HG02759 (cell line): ENCODE data around the gene FBLN1.
"Not testable (repeated sequence)": the region's sequence is repeated elsewhere in the genome, so short reads cannot be mapped to it uniquely, and the experiment has no call there.

Source experiments
- ATAC-seq: cut with Tn5 transposase; IDR thresholded peaks from one replicate; pipeline ENCODE4 v1.9.1; 2021; ENCODE audit warnings: mild to moderate bottlenecking, moderate library complexity; ENCODE audit not compliant: unreplicated experiment

Gene FBLN1

DNA sequence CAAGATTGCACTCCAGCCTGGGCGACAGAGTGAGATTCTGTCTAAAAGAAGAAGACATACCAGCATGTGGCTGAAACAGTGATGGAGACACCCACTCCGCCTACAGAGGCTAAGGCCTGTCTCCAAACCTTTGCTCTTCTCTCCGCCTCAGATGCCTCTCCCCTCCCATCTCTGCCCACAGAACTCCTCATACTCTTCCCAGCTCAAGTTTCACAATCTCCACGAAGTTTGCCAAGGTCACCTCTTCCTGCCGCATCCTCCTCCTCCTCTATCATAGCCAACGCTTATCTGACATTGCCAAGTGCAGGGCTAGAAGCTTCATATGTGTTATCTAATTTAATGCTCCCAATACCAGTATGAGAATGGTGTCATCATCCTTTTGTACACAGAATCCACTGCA lies 25.9 kb upstream of the FBLN1 start:
- ATAC-seq, result no peak

DNA sequence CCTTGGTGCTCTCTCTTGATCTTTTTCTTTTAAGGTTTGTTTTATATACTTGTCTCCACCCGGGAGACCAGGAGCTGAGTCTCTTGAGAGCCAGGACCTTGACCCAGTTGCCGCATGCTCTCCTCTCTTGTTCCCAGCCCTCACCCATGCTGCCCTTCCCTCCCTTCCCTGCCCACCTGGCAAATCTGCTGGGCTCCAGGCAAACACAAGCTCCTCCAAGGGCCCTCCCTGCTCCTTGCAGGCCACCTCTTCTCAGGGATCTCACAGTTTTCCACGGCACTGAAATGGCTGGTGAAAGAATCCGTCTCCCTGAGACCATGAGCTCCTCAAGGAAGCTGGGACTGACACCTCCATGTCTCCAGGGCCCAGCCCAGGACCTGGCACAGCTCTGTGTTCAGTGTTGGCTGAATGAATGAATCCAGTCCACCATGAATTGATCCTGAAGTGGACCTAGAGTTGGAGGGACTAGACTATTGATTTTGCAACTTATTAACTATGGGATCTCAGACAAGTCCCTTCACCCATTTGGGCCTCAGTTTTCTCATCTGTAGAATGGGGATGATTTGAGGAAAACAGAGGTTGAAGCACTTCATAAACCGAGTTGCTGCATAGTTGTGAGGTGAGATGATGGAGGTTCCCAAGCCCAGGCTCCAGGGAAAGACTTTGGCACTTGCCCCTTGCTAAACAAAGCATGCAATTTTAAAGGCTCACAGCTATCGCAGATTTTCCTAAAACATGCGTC lies 25.1 kb upstream of the FBLN1 start:
- no peak for ATAC-seq

DNA sequence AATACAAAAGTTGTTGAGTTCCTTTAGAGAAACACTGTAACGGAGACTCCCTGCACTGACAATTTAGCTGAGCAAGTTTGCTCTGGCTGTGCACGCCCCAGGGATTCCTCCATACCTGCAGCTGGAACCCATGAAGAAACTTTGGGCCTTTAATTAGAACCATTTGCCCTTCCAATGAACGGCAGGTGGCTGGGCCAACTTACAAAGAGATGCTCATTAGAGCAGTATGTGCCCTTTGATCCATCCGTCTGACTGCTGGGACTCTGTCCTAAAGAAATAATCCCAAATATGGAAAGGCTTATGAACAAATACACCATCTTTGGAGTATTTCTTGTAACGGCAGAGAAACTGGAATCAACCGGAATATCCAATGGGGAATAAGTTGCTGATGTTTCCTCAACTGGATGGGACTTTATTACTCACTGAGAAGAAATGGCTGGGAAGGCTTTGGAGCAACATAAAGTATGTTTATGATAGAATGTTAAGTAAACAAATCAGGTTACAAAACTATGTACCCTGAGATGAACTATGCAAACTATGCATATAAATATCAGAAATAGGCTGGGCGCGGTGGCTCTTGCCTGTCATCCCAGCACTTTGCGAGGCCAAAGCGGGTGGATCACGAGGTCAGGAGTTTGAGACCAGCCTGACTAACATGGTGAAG lies 24.4 kb upstream of the FBLN1 start:
- ATAC-seq, result no peak

DNA sequence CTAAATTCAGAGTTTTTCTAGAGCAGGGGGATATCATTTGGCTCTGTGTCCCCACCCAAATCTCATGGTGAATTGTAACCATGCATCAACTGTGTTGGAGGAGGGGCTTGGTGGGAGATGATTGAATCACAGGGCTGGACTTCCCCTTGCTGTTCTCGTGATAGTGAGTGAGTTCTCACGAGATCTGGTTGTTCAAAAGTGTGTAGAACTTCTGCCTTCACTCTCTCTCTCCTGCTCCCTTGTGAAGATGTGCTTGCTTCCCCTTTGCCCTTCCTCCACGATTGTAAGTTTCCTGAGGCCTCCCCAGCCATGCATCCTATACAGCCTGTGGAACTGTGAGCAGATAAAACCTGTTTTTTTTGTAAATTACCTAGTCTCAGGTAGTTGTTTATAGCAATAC lies 22.0 kb upstream of the FBLN1 start:
- no peak for ATAC-seq

DNA sequence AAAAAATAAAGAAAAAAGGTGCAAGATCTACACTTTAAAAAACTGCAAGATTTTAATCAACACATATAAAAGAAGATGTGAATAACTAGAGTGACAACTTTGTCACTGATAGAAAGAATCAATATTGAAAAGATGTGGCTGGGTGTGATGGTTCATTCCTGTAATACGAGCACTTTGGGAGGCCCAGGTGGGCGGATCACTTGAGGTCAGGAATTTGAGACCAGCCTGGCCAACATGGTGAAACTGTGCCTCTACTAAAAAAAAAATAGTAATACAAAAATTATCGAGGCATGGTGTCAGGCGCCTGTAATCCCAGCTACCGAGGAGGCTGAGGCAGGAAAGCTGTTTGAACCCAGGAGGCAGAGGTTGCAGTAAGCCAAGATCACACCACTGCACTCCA lies 21.0 kb upstream of the FBLN1 start:
- ATAC-seq, result no peak

DNA sequence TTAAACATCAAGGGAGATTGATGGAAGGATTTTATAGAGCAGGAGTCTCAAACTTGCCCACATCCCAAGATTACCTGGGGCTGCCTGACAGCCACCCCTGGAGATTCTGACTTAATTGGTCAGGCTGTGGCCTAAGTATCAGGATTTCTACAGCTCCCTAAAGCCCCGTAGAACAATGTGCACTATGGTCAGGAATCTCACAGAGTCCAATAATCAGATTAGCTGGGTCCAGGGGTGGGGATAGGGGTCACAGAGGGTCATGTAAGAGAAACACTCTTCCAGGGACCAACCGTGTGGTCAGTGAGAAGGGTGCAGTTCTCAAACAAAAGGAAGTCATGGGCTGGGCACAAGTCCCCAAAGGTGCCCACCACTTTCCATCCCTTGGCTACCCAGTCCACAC lies 20.5 kb upstream of the FBLN1 start:
- no peak for ATAC-seq

DNA sequence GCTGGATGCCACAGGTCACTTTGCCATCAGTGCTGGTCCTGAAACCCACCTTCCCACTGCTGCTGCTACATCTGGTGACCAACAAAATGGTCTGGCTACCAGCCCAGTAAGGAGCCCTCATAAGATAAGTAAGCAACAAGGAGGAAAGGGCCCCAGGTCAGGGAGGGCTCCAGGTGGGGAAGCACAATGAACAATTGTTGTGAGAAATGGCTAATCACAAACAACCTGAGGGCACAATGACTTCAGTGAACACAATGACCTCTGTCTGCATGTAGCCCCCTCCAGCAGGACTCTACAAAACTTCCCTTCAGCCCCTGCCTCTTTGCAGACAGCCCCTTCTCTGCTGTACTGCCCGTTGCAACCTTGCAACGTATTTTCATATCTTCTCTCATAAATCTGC lies 19.4 kb upstream of the FBLN1 start:
- no peak for ATAC-seq

DNA sequence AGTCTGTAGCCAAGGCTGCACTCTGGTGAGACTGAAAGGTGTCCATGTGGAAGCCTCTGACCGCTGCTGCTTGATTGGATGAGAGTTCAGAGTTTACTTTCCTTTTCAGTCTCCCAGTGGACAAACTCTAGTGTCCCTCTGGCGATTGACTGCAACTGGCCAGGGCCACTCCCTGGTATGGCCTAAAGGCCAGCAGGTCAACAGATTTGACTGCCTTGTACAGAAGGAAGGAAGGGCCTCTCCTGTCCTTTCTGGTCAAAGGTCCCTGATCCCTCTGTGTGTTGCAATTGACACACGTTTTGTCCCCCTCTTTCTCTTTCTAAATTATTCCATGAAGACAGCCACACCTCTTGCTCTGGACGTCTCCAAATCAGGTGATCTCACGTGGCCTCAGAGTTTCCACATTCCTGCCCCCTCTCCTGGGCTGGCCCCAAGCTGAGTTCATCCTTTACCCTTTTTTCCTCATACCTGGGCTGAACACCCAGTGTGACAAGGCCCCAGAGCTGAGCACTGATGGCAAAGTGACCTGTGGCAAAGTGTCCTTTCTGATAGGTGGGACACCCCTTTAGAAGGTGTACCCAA lies 18.7 kb upstream of the FBLN1 start:
- ATAC-seq, result no peak

DNA sequence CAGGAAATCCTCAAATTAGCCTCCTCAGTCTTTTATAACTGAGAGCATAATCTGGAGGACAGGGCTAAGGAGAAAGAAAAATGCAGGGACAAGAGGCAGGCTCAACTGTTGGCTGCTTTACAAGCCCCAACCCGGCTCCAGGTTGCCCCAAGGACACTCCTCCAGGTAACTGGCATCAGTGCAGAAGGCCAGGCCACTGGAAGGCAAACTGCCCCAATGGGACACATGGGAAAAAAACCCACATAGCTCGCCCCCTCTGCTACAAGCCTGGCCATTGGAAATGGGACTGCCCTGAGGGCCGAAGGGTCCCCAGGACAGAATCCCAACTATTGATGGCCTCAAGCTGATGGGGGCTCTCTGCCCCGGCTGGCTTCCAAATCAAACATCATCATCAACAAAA lies 17.9 kb upstream of the FBLN1 start:
- no peak for ATAC-seq

DNA sequence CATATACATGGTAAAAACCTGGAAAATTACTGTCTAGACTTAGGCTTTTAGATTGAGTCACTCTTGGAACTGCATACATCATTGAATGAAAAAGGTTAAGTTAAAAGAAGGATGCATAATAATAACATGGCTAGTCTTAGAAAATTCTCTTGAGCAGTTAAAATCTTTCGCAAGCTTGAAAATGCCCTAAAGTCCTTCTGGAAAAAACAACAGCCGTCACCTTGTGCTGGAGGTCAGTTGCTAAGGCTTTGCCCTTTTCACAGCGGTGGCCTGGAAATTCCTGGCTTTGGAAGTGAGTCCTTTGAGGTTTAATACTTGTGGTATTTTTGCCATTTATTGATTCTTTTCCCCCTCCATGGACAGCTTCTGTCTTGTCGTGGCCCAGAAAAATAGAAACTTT lies 17.4 kb upstream of the FBLN1 start:
- ATAC-seq, result no peak

DNA sequence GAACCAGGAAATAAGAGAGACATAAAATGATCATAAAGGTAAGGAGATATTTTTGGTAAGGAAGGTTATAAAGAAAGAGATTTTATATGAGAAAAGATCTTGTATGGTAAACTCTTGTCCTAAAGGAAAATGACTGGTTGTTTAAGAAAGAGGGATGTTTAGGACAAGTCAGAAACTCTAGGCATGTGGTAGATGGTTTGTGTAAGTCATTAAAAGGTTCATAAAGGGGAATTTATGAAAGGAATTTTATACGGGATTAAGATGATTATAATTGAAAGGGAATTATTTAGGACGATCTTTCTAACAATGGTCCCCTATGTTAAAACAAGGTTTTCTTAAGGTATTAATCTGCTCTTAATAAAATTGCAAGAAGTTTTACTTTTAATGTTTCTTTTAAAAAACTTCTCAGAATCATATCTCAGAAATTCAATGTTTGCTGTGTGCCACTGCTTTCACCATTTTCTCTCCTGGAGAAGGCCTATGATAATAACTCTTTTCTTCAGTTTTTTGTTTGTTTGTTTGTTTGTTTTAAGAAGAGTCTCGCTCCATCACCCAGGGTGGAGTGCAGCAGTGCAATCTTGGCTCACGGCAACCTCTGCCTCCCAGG lies 13.8 kb upstream of the FBLN1 start:
- ATAC-seq, result no peak

DNA sequence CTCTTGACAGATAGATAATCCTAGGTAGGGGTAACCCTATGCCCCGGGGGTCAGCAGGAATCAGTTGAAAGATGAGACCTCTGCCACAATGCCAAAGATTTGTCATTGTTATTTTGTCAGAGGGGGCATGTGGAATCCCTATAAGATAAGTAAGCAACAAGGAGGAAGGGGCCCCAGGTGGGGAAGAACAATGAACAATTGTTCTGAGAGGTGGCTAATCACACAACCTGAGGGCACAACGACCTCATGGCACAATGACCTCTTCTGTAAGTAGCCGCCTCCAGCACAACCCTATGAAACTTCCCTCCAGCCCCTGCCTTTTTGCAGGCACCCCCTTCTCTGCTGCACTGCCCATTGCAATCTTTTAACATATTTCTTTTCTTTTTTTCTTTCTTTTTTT lies 11.8 kb upstream of the FBLN1 start:
- ATAC-seq, result no peak

DNA sequence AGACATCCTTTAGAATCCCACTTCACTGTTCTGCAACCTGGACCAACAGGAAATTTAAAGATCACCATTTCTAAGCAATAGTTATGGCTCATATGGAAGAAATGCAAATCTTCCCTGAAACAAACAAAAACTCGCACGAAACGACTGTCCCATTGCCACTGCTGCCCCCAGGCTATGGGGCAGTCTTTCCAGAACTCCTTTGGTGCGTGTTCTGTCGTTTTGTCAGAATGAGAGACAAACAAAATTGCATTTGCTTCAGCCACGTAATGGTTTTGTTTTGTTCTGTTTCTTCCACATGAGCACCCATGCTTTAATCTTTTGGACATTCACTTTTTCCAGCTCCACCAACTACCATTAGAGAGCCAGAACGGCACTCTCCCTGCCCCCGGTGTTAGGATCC lies 10.8 kb upstream of the FBLN1 start:
- ATAC-seq, result no peak

DNA sequence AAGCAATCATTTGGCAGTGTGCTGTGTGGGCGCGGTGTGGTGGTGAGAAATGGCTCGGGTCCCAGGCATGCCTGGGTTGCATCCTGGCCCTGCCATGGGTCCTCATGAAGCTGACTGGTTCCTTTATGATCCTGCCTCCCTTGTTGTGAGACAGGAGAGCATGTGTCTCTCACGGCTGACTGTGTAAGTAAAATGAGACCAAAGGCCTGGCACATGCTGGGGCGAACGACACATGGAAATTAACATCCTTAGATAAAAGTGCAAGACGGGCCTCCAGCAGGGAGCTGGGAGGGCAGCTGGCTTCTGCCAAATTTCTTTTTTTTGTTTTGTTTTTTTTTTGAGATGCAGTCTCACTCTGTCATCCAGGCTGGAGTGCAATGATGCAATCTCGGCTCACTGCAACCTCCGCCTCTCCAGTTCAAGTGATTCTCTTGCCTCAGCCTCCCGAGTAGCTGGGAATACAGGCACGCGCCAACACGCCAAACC lies 9.4 kb upstream of the FBLN1 start:
- ATAC-seq, result no peak

DNA sequence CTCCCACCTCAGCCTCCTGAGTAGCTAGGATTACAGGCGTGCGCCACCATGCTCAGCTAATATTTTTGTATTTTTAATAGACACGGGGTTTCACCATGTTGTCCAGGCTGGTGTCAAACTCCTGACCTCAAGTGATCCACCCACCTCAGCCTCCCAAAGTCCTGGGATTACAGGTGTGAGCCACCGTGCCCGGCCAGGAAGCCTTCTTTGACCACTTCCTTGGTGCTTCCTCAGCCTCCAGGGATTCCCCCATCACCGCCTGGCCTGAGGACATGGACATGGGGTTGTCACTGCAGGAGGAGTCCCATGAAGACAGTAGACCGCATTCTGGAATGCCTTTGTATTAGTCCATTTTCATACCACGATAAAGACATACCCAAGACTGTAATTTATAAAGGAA lies 8.4 kb upstream of the FBLN1 start:
- ATAC-seq, result not testable (repeated sequence)

DNA sequence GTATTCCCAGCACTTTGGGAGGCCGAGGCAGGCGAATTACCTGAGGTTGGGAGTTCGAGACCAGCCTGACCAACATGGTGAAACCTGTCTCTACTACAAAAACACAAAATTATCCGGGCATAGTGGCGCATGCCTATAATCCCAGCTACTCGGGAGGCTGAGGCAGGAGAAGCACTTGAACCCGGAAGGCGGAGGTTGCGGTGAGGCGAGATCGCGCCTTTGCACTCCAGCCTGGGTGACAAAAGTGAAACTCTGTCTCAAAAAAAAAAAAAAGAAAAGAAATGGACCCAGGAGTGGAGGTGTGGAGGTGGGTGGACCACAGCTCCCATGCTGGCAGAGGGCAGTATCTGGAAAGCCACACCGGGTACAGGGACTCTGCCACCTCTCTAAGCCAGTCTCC lies 7.1 kb upstream of the FBLN1 start:
- not testable (repeated sequence) for ATAC-seq

DNA sequence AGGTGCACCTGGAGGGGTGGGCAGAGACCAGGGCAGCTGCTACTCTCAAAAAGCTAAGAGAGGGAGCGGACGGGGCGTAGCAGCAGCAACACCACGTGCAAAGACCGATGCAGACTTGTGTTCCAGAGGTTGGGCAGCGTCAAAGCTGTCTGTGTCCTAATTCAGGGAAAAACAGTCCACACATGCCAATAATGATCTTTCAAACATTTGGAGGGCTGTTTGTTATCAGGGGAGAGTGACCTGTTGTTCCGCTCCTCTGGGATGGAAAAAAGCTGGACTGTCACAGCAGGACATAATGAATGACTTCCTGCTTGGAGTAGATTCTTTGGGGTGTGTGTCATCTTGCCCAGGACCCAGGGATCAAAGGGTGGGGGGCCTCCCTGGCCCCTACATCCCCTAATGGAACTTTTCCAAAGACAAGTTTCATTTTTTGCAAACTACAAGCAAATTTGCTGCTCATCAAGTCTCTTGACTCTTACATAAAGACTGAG lies 6.2 kb upstream of the FBLN1 start:
- no peak for ATAC-seq

DNA sequence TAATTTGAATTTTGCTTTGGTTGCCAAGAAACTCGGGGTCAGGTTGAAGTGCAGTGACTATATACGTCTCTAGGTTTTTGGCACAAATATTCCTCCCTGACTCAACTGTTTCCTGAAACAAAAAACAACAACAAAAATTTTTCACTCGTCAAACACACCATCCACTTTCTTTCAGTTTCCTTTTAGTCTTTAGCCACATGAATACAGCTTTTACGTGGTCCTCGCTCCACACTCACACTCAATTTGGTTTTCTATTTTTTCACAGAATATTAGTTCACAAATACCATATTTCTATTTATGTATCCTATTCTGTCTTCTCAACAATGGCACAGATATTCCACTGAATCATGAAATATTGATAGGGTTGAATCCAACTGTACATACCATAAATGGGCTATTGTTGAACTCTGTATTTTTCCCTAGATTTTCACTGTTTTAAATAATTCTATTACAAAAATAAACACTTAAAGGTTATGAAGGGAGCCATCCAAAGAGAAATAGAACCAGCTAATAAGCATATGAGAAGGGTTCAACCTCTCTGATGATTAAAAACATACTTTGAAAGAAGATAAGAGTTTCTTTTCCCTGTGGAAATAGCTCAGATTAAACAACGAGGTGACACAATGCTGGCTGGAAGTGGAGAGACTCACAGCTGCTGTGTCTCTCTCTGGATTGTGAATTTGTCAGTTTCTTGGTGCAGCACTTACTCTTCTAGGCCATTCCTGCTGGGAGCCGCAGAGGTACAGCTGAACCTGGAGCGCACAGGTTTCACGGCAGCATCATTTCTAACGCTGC lies 5.1 kb upstream of the FBLN1 start:
- no peak for ATAC-seq

DNA sequence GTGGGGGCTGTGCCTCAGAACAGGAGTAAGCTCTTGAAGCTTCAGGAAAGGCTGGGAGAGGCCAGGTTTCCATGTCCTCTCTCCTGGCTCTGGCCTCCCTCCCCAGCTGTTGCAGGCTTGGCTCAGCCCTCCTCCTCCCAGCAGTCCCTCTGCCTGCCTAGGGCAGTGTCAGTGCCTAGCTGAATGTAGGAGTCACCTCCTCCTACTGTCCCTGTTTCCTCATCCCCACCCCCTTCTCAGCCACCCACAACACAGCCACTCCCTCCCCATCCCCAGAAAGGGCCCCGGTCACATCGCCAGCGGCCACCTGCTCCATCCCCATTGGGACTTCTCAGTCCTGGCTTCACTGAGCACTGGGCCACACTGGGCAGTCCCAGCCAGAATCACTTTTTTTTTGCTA lies 2.9 kb upstream of the FBLN1 start:
- ATAC-seq, result no peak

DNA sequence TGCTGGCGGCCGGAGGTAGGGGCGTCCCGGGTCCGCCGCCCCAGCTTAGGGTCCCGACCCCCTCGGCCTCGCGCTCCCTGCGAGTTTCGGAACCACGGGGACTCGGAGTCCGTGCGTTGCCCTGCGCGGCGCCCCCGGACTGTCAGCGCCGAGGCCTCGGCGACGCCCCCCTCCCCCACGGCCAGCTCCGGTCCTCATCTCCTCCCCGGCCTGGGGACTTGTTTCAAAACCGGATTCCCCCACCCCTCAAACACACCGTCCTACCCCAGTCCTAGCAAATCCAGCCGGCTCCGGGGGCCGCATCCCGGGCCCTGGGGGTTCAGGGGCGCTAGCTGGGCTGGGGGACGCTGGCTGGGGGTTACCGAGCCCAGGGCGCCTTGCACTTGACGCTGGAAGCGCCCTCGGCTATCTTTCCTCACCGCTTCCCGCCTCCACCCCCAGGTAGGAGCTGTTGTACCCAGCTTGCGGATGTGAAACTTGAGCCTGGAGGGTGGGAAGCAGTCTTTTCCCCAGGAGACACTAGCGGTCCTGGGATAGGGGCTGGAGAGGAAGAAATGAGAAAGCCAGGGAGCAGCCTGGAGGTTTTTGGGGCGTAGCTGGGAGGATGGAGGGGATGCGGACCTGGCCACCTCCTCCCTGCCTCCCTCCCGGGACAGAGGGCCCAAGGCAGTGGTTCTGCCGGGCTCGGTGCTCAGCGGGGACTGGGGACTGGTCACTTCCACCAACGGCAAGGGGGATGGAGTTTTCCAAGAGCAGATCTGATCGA lies 550 bp downstream of the FBLN1 start:
- ATAC-seq, result no peak
